Caco-2 (cell line): ENCODE results near the gene SMAGP. TPM values are rescaled to one million over a fixed set of nuclear protein-coding genes. Genes with fewer than 3 reads are reported as not detected.

Experiments used
- BruUV-seq: library from RNA; stranded (reverse); fragments of 400-500 nt; replicated peaks from 2 replicates; lab custom pipeline; 2021; lab: Mats Ljungman, UMichigan
- CTCF ChIA-PET: fragments of 300-600 bp; sonication (Branson Sonifier 250); formaldehyde crosslinking; loops from one replicate; lab custom pipeline; 2022; ENCODE audit warnings: antibody characterized with exemption; lab: Charles Lee
- POLR2A ChIA-PET: fragments of 300-600 bp; sonication (Branson Sonifier 250); formaldehyde crosslinking; loops from one replicate; lab custom pipeline; 2022; ENCODE audit warnings: antibody characterized with exemption; lab: Charles Lee
- DNase-seq, 2 experiments: peaks; one replicate each; pipeline versions ENCODE4 v3.0.0 to v3.0.0-alpha.2; 2020 to 2022
- H3K27me3 ChIP-seq: replicated peaks from 2 replicates; pipeline ENCODE4 v1.6.0; 2011; ENCODE audit warnings: low read length; ENCODE audit not compliant: control insufficient read depth, insufficient read depth
- H3K36me3 ChIP-seq: 2 replicates; pipeline ENCODE4 v1.5.1; 2011; ENCODE audit warnings: low read length; ENCODE audit not compliant: control insufficient read depth, insufficient read depth
- H3K4me1 ChIP-seq: fragments of 250-450 bp; sonication (Bioruptor Pico); 2 replicates; pipeline ENCODE4 v1.5.1; 2020; ENCODE audit warnings: mild to moderate bottlenecking
- H3K4me3 ChIP-seq: 2 replicates; pipeline ENCODE4 v1.5.1; 2011; ENCODE audit warnings: low read depth, mild to moderate bottlenecking, control low read depth, low read length
- H3K9me3 ChIP-seq: fragments of 250-450 bp; sonication (Bioruptor Pico); 2 replicates; pipeline ENCODE4 v1.5.1; 2020; ENCODE audit warnings: mild to moderate bottlenecking, moderate library complexity
- H3K27ac Mint-ChIP-seq: one replicate; pipeline ENCODE4 v1.8.0; 2022; ENCODE audit warnings: mixed read lengths; ENCODE audit not compliant: unreplicated experiment
- H3K27me3 Mint-ChIP-seq: one replicate; pipeline ENCODE4 v1.8.0; 2022; ENCODE audit warnings: mixed read lengths; ENCODE audit not compliant: insufficient read depth, unreplicated experiment
- H3K36me3 Mint-ChIP-seq: one replicate; pipeline ENCODE4 v1.8.0; 2022; ENCODE audit warnings: mild to moderate bottlenecking, mixed read lengths; ENCODE audit not compliant: insufficient read depth, unreplicated experiment
- H3K4me1 Mint-ChIP-seq: one replicate; pipeline ENCODE4 v1.8.0; 2022; ENCODE audit warnings: low read depth, mixed read lengths; ENCODE audit not compliant: unreplicated experiment
- H3K4me3 Mint-ChIP-seq: one replicate; pipeline ENCODE4 v1.8.0; 2022; ENCODE audit warnings: mild to moderate bottlenecking, moderate library complexity, mixed read lengths; ENCODE audit not compliant: unreplicated experiment
- H3K9me3 Mint-ChIP-seq: one replicate; pipeline ENCODE4 v1.8.0; 2022; ENCODE audit warnings: mixed read lengths; ENCODE audit not compliant: unreplicated experiment
- CTCF ChIP-seq, 2 experiments: fragments of 200-600 bp in 1 of 2; IDR thresholded peaks; 1 replicate in 1 of 2; 2 replicates in 1 of 2; pipeline versions ENCODE4 v1.5.1 to v1.8.0; 2011 to 2022; ENCODE audit warnings: antibody characterized with exemption in 1 of 2, control low read depth in 1 of 2, inconsistent platforms in 1 of 2, low read depth in 1 of 2, low read length in 1 of 2, mild to moderate bottlenecking in 1 of 2, moderate library complexity in 1 of 2; ENCODE audit not compliant: insufficient read depth in 1 of 2, severe bottlenecking in 1 of 2, unreplicated experiment in 1 of 2
- intact Hi-C: fragments of 100-400 bp; cut with micrococcal nuclease; formaldehyde crosslinking; loops from one replicate; pipeline ENCODE4 v1.10.0; 2022; ENCODE audit not compliant: unreplicated experiment
- total RNA-seq: library from RNA; stranded (reverse); gene quantifications from 2 replicates; pipeline ENCODE4 v1.2.3, GENCODE V29; 2022

SMAGP gene
- total RNA-seq, 1 experiment from 2014 or later, result 108 TPM

- Mint-ChIP-seq H3K4me1 (peaks cover 21% of the 10 kb centered on the region), H3K27me3 (no peaks in the 10 kb centered on the region)
These were observed 69.4 kb downstream of the SMAGP start for GRCh38 chr12:51200806-51201205.

GRCh38 chr12:51200156-51200555 lies 70.1 kb downstream of the SMAGP start:
- peaks cover 11% of the 10 kb centered on the region; the same call in 1 of the 2 replicates for H3K4me1 ChIP-seq
- Mint-ChIP-seq H3K36me3 (no peaks in the 10 kb centered on the region), H3K4me1 (peaks cover 21% of the 10 kb centered on the region), H3K4me3 (no peak overlapping the region), H3K9me3 (no peaks in the 10 kb centered on the region), H3K27me3 (no peaks in the 10 kb centered on the region), H3K27ac (no peak overlapping the region)
- H3K4me3 ChIP-seq, result no peak overlapping the region
- H3K36me3 ChIP-seq, result no peaks in the 10 kb centered on the region
- TF ChIP-seq CTCF (IDR thresholded peaks at IDR 0.05; ENCODE audit: insufficient read depth in 1 of 2, low read depth in 1 of 2, low read length in 1 of 2, severe bottlenecking in 1 of 2, unreplicated experiment in 1 of 2), result no peak
- no TSS peak for BruUV-seq
- H3K27me3 ChIP-seq, result no peaks in the 10 kb centered on the region
- no peaks in the 10 kb centered on the region for H3K9me3 ChIP-seq
- ChIA-PET CTCF (no interaction called here), POLR2A (interaction anchor here (0.8 kb wide), 1 partner anchor 19 kb away, joined by 6 read pairs; no protein-coding TSS in a partner anchor)
- no peak for DNase-seq
- intact Hi-C loops, result no loop called here

More at GRCh38 chr12:51200806-51201205, 69.4 kb downstream of the SMAGP start:
- BruUV-seq, result no TSS peak
- intact Hi-C loops, result no loop called here
- no peaks in the 10 kb centered on the region for H3K9me3 ChIP-seq
- ChIA-PET POLR2A (no interaction called here), CTCF (no interaction called here)
- no peaks in the 10 kb centered on the region for H3K27me3 ChIP-seq
- no peak for DNase-seq
- H3K36me3 ChIP-seq, result no peaks in the 10 kb centered on the region
- Mint-ChIP-seq H3K27ac (no peak overlapping the region), H3K36me3 (no peaks in the 10 kb centered on the region), H3K9me3 (no peaks in the 10 kb centered on the region), H3K4me3 (no peak overlapping the region)
- TF ChIP-seq CTCF (IDR thresholded peaks at IDR 0.05; ENCODE audit: insufficient read depth in 1 of 2, low read depth in 1 of 2, low read length in 1 of 2, severe bottlenecking in 1 of 2, unreplicated experiment in 1 of 2), result no peak
- no peak overlapping the region for H3K4me3 ChIP-seq
- peaks cover 11% of the 10 kb centered on the region; the same call in 1 of the 2 replicates for H3K4me1 ChIP-seq

GRCh38 chr12:51199366-51199945 lies 70.8 kb downstream of the SMAGP start:
- Mint-ChIP-seq H3K4me3 (no peak overlapping the region), H3K27ac (no peak overlapping the region)

More at GRCh38 chr12:51199366-51199945, 70.8 kb downstream of the SMAGP start:
- ChIA-PET POLR2A (interaction anchor here (0.7 to 0.8 kb wide), 2 partner anchors 19 kb away, joined by 3 to 6 read pairs; no protein-coding TSS in a partner anchor), CTCF (interaction anchor here (0.6 kb wide), 1 partner anchor 688 kb away, joined by 8 read pairs; no protein-coding TSS in a partner anchor)
- no peaks in the 10 kb centered on the region for H3K9me3 ChIP-seq
- peaks cover 21% of the 10 kb centered on the region for H3K4me1 Mint-ChIP-seq
- no peaks in the 10 kb centered on the region for H3K36me3 ChIP-seq
- H3K27me3 ChIP-seq, result no peaks in the 10 kb centered on the region
- BruUV-seq, result no TSS peak
- H3K36me3 Mint-ChIP-seq, result no peaks in the 10 kb centered on the region
- H3K4me3 ChIP-seq, result no peak overlapping the region
- TF ChIP-seq CTCF (IDR thresholded peaks at IDR 0.05; ENCODE audit: insufficient read depth in 1 of 2, low read depth in 1 of 2, low read length in 1 of 2, severe bottlenecking in 1 of 2, unreplicated experiment in 1 of 2), result no peak
- intact Hi-C loops, result loop anchor here (2.0 kb wide), 1 partner anchor 19 kb away; the partner anchor contains the start of gene POU6F1
- no peaks in the 10 kb centered on the region for H3K27me3 Mint-ChIP-seq
- DNase-seq, result no peak
- H3K9me3 Mint-ChIP-seq, result no peaks in the 10 kb centered on the region
- H3K4me1 ChIP-seq, result peaks cover 11% of the 10 kb centered on the region; the same call in 1 of the 2 replicates
